Activated naive CD8-positive, alpha-beta T cell treated with anti-CD3 and anti-CD28 coated beads, Interleukin-2, amount 50 U/mL, for 24 hours (primary cell): Measurements from ENCODE around the gene ACRBP.
A peak's percentile ranks its signal among the peaks of the same experiment; 100 is the strongest.

Experiments used
- ATAC-seq: fragments of 150-1000 bp; cut with Tn5 transposase; one replicate; pipeline ENCODE4 v1.10.0; 2021
- DNase-seq: peaks from one replicate; pipeline ENCODE4 v3.0.0; 2021
- H3K27ac Mint-ChIP-seq: one replicate; pipeline ENCODE4 v1.8.0; 2021; ENCODE audit warnings: mild to moderate bottlenecking, mixed read lengths
- H3K27me3 Mint-ChIP-seq: one replicate; pipeline ENCODE4 v1.8.0; 2021; ENCODE audit warnings: mixed read lengths
- H3K36me3 Mint-ChIP-seq: one replicate; pipeline ENCODE4 v1.8.0; 2021; ENCODE audit warnings: low read depth, mixed read lengths
- H3K4me1 Mint-ChIP-seq: one replicate; pipeline ENCODE4 v1.8.0; 2021; ENCODE audit warnings: mixed read lengths
- H3K4me3 Mint-ChIP-seq: one replicate; pipeline ENCODE4 v1.8.0; 2021; ENCODE audit warnings: mild to moderate bottlenecking, moderate library complexity, mixed read lengths
- H3K9me3 Mint-ChIP-seq: one replicate; pipeline ENCODE4 v1.8.0; 2021; ENCODE audit warnings: mixed read lengths

The ACRBP gene

DNA sequence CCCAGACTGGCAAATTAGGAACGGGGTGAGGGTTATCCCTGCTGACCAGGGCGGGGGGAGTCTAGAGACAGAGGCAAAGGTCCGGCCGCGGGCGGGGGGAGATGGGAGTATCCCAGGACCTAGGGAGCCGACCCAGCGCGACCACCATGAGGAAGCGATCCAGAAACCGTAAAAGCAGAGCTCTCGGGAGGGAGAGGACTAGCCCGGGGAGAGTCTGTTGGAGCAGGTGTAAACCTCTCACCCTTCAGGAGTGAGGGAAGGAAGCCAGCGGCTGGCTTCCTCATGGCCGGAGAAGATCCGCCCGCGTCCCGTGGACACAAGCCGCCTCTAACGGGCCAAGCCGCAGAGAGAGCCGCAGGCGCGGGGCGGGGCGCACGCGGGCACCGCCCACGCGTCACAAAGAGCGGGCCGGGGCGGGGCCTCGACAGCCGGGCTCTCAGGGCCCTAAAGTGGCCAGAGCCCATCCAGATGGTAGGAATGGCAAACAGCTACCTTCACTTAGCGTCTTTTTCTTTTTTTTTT lies at the start of gene ACRBP:
Gene ACRBP, minus strand, starts transcription at position 350 of the 522 bp plus-strand sequence. Its CDS starts 66 bp downstream, at position 284.
- H3K9me3 Mint-ChIP-seq = peaks cover 19% of the 10 kb centered on the region
- H3K4me3 Mint-ChIP-seq = peak within 1 kb of the TSS; percentile 72
- DNase-seq (peak; percentile 52), ATAC-seq (peak; percentile 37)
- peaks cover 15% of the 10 kb centered on the region for H3K4me1 Mint-ChIP-seq
- H3K27ac Mint-ChIP-seq = peak within 1 kb of the TSS; percentile 76
- H3K36me3 Mint-ChIP-seq = peaks cover 22% of the 10 kb centered on the region
- H3K27me3 Mint-ChIP-seq = no peaks in the 10 kb centered on the region

DNA sequence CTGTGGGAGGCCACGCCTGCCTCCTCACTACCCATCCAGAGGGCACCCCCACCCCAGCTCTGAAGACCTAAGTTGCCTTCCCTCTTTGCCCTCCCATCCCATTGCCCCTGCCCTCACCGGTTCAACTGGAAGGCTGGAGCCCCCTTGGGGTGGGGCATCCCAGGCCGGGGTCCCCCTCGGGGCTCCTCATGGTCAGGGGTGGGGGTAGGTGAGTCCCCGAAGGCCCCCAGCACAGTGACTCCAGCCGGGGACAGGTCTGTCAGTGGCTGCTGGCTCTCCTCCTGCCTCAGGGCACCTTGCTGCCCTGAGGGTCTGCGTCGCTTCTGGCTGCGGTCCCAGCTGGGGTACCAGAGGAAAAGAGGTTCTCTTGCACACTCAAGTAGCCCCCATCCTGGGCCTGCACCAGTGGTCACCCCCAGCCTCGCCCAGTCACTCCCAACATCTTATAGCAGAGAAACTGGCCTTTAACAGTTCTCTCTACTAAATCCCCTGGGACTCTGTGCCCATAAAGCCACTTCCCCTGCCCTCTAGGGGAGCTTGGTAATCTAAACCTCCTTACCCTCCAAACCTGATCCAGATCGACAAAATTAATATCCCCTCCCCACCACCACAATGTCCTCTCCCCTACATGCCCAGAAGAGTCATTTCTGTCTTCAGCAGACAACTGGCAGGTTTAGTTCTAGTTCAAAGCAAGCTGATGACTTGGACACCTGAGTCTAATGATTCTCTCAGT lies 48.2 kb upstream of the ACRBP start:
- Mint-ChIP-seq H3K9me3 (no peaks in the 10 kb centered on the region), H3K27ac (no peak overlapping the region), H3K4me3 (no peak overlapping the region), H3K27me3 (peaks cover 19% of the 10 kb centered on the region), H3K4me1 (peaks cover 33% of the 10 kb centered on the region), H3K36me3 (no peaks in the 10 kb centered on the region)
- ATAC-seq = no peak
- no peak for DNase-seq

DNA sequence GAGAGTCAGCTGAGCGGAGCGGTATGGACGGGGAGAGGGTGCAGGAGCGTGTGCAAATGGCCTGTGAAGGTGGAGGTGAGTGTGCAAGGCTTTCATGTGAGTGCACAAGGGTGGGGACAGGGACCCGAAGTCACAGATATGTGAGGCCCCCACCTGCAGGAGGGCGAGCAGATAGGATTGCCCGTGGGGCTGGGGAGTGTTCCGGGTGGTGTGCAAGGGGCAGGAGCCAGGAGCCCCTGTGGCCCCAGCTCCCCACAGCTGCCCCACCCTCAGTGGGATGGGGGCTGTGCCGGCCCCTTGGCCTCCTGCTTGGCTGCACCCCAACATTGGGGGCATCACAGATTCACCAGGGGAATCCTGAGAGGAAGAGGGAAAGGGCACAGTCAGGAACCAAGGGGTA lies 47.5 kb upstream of the ACRBP start:
- Mint-ChIP-seq H3K4me1 (peaks cover 39% of the 10 kb centered on the region), H3K27ac (no peak overlapping the region), H3K9me3 (no peaks in the 10 kb centered on the region), H3K4me3 (no peak overlapping the region), H3K27me3 (peaks cover 18% of the 10 kb centered on the region), H3K36me3 (no peaks in the 10 kb centered on the region)
- DNase-seq (no peak), ATAC-seq (no peak)

DNA sequence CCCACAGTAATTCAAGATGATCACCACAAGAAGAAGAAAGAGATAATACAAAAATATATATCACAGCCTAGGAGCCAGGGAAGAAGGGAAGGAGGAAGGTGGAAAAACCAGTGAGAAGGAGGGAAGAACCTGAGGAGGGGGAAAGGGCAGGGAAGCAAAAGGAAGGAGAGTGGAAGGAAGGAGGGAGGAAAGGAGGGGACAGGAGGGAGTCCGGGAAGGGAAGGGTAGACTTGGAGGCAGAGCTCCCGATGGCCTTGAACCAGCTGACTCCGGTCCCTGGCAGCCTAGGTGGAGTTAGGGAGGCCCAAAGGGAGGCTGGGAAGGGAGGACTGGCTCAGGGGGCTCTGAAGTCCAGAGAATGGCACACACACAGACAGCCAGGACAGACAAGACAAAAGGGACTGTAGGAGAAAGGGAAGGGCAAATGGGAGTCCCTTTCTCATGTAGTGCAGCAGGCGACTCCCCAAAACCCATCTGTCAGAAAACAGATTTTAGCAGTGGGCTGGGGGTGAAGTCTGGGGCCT lies 46.7 kb upstream of the ACRBP start:
- H3K4me3 Mint-ChIP-seq = no peak overlapping the region
- peaks cover 37% of the 10 kb centered on the region for H3K4me1 Mint-ChIP-seq
- H3K36me3 Mint-ChIP-seq = no peaks in the 10 kb centered on the region
- ATAC-seq = no peak
- H3K27ac Mint-ChIP-seq = no peak overlapping the region
- H3K9me3 Mint-ChIP-seq = no peaks in the 10 kb centered on the region
- H3K27me3 Mint-ChIP-seq = peaks cover 11% of the 10 kb centered on the region
- DNase-seq = no peak

DNA sequence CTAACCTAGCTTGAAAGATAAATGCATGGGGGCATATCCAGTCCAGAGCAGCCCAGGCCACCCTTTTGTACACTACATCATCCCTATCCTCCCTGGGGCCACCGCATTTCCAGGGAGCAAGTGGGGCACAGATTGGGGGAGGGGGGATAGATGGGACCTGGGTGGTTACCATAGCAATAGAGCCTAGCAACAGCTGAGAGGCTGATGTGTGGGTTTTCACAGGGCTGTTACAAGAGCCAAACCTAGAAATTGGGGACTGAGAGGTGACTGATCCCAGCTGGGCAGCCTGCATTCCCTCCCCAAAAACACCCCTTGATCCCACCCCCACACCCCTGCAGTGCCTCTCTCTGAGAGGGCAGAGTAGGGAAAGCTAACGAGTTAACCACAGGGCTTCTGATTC lies 45.7 kb upstream of the ACRBP start:
- H3K4me3 Mint-ChIP-seq = no peak overlapping the region
- H3K36me3 Mint-ChIP-seq = no peaks in the 10 kb centered on the region
- DNase-seq (no peak), ATAC-seq (no peak)
- no peaks in the 10 kb centered on the region for H3K9me3 Mint-ChIP-seq
- no peak overlapping the region for H3K27ac Mint-ChIP-seq
- H3K27me3 Mint-ChIP-seq = peaks cover under 1% of the 10 kb centered on the region
- peaks cover 36% of the 10 kb centered on the region for H3K4me1 Mint-ChIP-seq

DNA sequence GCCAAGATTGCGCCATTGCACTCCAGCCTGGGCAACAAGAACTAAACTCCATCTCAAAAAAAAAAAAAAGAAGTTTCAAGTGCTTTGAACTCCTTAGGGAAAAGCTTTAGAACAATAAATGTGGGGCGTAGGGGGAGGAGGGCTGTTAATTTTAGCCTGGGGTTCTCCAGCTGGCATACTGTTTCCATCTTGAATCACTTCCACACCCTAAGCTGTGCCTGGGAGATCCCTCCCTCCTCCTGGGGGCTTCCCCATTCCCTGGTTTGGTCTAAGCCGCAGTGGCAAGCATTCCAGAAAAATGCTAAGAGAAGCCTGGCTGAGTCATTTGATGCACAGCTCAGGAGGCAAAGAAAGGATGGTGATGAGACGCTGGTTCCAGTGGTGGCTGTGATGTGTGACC lies 44.2 kb upstream of the ACRBP start:
- no peaks in the 10 kb centered on the region for H3K27me3 Mint-ChIP-seq
- no peak for ATAC-seq
- no peak overlapping the region for H3K27ac Mint-ChIP-seq
- DNase-seq = no peak
- H3K4me1 Mint-ChIP-seq = peaks cover 45% of the 10 kb centered on the region
- no peak overlapping the region for H3K4me3 Mint-ChIP-seq
- no peaks in the 10 kb centered on the region for H3K9me3 Mint-ChIP-seq
- H3K36me3 Mint-ChIP-seq = peaks cover 9% of the 10 kb centered on the region

DNA sequence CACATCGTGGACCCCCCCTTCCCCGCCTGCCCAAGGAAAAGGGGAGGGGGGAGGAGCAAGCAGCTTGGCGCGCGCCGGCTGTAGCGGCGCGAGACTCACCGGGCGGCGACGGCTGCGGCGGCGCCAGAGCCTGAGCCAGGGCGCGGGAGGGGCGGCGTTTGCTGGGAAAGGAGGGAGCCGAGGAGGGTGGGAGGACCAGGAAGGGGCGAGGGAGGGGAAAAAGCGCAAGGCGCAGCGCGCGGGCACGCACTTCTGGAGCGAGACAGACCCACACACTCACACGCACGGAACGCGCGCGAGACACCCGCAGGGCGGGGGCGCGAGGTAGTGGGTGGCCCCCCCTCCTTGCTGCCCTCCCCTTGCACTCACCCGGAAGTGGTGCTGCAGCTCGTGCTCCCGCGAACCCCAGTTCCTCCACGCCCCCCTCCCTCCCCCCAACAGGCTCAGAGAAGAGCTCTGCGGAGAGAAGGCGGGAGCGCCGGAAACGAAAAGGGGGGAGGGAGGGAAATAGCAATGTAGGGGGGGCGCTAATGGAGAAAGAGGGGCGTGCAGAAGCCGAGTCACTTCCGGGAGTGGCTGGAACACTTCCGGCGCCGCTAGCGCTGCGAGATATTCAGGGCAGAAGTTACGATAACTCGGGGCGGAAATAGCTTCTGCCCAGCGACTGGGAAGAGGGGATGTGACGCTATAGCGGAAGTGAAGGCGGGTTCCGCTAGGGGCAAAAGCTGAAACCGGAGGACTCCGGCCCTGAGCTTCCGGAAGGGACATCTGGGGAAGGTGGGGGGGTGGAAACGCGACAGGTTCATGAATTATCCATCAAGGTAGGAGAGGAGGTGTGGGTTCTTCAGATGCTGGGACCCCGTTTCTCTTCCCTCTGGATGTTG lies 42.0 kb upstream of the ACRBP start, which contains the start of gene ZNF384:
Gene ZNF384, minus strand, starts transcription at position 377 of the 884 bp plus-strand sequence. CDS start 9,855 bp downstream, outside the sequence.
- peak; percentile 90 for ATAC-seq
- H3K36me3 Mint-ChIP-seq = peaks cover 20% of the 10 kb centered on the region
- peak; percentile 93 for DNase-seq
- peaks cover 63% of the 10 kb centered on the region for H3K4me1 Mint-ChIP-seq
- H3K27me3 Mint-ChIP-seq = no peaks in the 10 kb centered on the region
- no peaks in the 10 kb centered on the region for H3K9me3 Mint-ChIP-seq
- peak within 1 kb of the TSS; percentile 90 for H3K4me3 Mint-ChIP-seq
- H3K27ac Mint-ChIP-seq = peak within 1 kb of the TSS; percentile 87

DNA sequence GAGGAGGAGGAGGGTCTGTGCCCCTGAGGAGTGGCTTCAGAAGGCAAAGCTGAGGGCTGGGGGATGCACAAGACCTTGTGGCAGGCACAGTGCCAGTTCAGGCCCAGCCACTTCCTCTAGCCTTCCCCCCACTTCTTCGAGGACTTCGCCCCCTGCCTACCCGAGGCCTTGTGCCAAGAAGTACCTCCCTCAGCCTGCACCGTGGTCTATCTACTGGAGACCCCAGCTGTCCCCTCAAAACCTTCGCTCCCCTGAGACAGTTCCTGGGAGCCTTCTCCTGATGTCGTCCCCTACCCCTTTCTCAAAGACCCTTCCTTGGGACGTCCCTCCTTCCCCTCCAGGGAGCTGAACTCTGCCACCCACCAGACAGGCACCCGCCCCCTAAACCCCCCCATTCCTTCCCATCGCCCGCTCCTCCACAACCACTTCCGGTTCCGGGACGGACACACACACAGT lies 41.3 kb upstream of the ACRBP start:
- Mint-ChIP-seq H3K4me3 (peak overlapping the region; percentile 90), H3K4me1 (peaks cover 66% of the 10 kb centered on the region), H3K27me3 (no peaks in the 10 kb centered on the region), H3K9me3 (no peaks in the 10 kb centered on the region), H3K27ac (peak overlapping the region; percentile 87), H3K36me3 (peaks cover 23% of the 10 kb centered on the region)
- ATAC-seq (no peak), DNase-seq (no peak)

DNA sequence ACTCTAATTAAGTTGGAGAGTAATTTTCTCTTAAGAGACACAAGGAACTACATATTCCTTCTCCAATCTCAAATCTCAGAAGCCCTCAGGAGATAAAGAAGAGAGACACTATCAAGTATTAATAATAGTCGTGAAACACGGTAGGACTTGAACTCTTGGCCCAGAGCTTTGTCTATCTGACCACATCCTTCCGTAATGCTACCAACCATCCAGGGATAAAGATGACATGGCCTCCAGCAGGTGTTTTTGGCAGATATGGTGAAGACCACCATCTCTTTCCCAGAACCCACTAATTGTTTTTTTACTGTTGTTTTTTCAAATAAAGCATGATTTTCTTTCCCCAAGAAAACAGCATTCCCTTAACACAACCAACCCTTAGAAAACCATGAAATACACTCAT lies 38.6 kb upstream of the ACRBP start:
- Mint-ChIP-seq H3K27ac (peak overlapping the region; percentile 10), H3K36me3 (peaks cover 31% of the 10 kb centered on the region), H3K9me3 (no peaks in the 10 kb centered on the region), H3K4me1 (peaks cover 57% of the 10 kb centered on the region), H3K4me3 (no peak overlapping the region), H3K27me3 (no peaks in the 10 kb centered on the region)
- ATAC-seq = no peak
- DNase-seq = no peak

DNA sequence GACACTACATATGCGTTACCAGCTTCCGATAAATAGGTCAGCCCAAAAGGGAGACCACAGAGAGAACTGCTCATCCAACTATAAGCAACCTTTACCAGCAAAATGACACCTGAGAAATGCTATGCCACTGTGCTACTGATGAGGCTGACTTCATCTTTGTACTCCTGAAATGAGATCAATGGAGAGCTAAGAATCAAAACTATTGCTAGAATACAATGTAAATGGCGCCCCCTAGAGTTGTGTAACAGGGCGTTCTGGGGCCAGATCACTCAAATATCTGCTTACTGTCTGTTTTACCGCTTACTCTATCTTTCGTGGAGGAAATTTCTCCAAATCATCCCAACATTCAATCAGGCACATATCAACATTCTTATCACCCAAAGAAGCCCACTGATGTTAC lies 37.4 kb upstream of the ACRBP start:
- no peaks in the 10 kb centered on the region for H3K27me3 Mint-ChIP-seq
- DNase-seq (peak; percentile 54), ATAC-seq (no peak)
- H3K4me3 Mint-ChIP-seq = no peak overlapping the region
- peaks cover 37% of the 10 kb centered on the region for H3K36me3 Mint-ChIP-seq
- H3K4me1 Mint-ChIP-seq = peaks cover 49% of the 10 kb centered on the region
- H3K27ac Mint-ChIP-seq = no peak overlapping the region
- H3K9me3 Mint-ChIP-seq = no peaks in the 10 kb centered on the region

DNA sequence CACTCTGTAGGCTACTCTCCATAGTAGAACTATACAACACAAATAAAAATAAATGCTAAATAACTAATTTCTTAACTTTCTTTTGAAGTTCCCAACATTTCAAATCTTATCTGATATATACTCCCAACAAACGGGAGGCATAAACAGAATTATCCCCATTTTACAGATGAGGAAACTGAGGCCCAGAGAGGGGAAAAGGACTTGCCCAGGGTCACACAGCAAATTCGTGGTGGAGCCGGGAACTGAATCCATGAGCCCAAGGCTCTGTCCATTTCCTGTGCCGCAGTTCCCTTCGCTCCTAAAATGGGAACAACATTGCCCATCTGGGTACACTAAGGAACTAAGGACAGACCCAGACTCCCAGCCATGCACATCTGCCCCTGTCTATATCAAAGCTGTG lies 29.7 kb upstream of the ACRBP start:
- no peaks in the 10 kb centered on the region for H3K9me3 Mint-ChIP-seq
- peaks cover 73% of the 10 kb centered on the region for H3K36me3 Mint-ChIP-seq
- no peaks in the 10 kb centered on the region for H3K4me1 Mint-ChIP-seq
- DNase-seq = no peak
- H3K4me3 Mint-ChIP-seq = no peak overlapping the region
- no peak for ATAC-seq
- H3K27ac Mint-ChIP-seq = no peak overlapping the region
- no peaks in the 10 kb centered on the region for H3K27me3 Mint-ChIP-seq

DNA sequence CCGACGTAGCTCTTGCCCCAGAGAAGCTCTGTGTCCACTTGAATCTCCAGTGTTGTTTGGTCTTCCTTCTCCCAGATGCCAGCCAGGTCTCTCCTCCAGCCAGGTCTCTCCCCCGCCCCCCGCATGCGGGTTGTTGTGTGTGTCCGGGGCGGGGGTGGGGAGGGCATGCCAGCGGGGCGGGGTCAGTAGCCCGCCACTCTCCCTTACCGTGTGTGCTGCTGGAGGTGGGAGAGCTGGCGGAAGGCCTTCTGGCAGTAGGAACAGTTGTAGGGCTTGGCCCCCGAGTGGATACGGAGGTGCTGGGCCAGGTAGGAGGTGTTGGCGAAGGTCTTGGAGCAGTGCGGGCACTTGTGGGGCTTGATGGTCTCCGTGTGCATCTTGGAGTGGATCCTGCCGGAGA lies 24.9 kb upstream of the ACRBP start:
- DNase-seq = no peak
- H3K4me3 Mint-ChIP-seq = no peak overlapping the region
- no peak overlapping the region for H3K27ac Mint-ChIP-seq
- H3K27me3 Mint-ChIP-seq = no peaks in the 10 kb centered on the region
- H3K9me3 Mint-ChIP-seq = no peaks in the 10 kb centered on the region
- H3K36me3 Mint-ChIP-seq = peaks cover 79% of the 10 kb centered on the region
- no peaks in the 10 kb centered on the region for H3K4me1 Mint-ChIP-seq
- no peak for ATAC-seq

DNA sequence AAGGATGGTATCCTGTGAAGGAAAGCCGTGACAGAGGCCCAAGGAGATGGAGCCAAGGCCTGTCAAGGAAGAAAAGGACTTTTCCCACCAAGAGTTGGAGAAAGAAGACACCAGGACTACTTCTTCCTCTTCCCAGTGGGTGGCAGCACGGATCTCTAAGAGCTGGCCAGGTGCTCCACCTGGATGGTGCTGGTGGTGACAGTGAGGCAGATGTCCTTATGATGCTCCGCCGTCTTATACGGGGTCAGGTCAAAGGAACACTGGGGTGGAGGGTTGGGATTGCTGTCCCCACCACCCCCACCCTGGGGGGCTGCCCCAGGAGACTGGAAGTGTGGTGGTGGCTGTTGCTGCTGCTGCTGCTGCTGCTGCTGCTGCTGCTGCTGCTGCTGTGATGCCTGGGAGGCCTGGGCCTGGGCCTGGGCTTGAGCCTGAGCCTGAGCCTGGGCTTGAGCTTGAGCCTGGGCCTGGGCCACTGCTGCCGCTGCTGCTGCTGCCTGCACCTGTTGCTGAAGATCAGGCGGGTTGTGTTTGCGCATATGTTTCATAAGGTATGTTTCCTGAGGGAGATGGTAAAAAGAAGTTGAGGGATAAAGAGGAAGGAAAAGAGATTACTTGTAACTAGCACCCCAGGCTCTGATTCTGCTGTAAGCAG lies 20.5 kb upstream of the ACRBP start:
- Mint-ChIP-seq H3K9me3 (peaks cover 4% of the 10 kb centered on the region), H3K27me3 (no peaks in the 10 kb centered on the region), H3K4me1 (peaks cover 15% of the 10 kb centered on the region), H3K4me3 (no peak overlapping the region), H3K27ac (no peak overlapping the region), H3K36me3 (peaks cover 53% of the 10 kb centered on the region)
- no peak for DNase-seq
- no peak for ATAC-seq

DNA sequence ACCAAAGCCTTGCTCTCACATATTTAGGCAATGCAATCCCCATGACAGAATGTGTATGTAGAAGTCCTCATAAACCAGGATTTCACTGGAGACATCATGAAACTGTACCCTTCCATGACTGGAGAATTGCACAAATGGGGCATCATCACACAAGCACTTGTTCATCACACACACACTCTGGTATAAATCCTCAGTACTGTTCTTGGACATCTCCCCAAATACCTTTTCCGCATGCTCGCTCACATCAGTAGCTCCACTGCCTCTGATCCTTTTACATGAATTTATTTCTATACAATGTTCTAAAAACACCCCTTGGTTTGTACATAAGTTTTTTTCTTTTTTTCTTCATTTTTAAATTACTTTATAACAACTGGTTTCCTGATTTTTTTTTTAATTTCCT lies 19.0 kb upstream of the ACRBP start:
- no peak overlapping the region for H3K4me3 Mint-ChIP-seq
- ATAC-seq = no peak
- no peak overlapping the region for H3K27ac Mint-ChIP-seq
- peaks cover 23% of the 10 kb centered on the region for H3K4me1 Mint-ChIP-seq
- H3K9me3 Mint-ChIP-seq = peaks cover 4% of the 10 kb centered on the region
- H3K27me3 Mint-ChIP-seq = no peaks in the 10 kb centered on the region
- peaks cover 39% of the 10 kb centered on the region for H3K36me3 Mint-ChIP-seq
- DNase-seq = no peak
